Measurements from ENCODE around the gene SOX2.

SOX2 gene

GRCh38 chr3:181711325-181712135, at the start of gene SOX2:
TSS of gene SOX2 (plus strand) at chr3:181711925. CDS start at chr3:181712361, 436 bp downstream.
- DNase-seq (ENCODE audit: low read depth in 3 of 3, low spot score in 1 of 3): no peak

GRCh38 chr3:181683563-181683962, 28.2 kb upstream of the SOX2 start:
- no peak for DNase-seq (ENCODE audit: low read depth in 3 of 3, low spot score in 1 of 3)

GRCh38 chr3:181687190-181687589, 24.5 kb upstream of the SOX2 start:
- DNase-seq (ENCODE audit: low read depth in 3 of 3, low spot score in 1 of 3): no peak

- DNase-seq (ENCODE audit: low read depth in 3 of 3, low spot score in 1 of 3): no peak
These were observed 24.0 kb upstream of the SOX2 start for GRCh38 chr3:181687731-181688130.

- no peak for DNase-seq (ENCODE audit: low read depth in 3 of 3, low spot score in 1 of 3)
These were observed 22.2 kb upstream of the SOX2 start for GRCh38 chr3:181689546-181689945.

- DNase-seq (ENCODE audit: low read depth in 3 of 3, low spot score in 1 of 3): no peak
These were observed 21.0 kb upstream of the SOX2 start for GRCh38 chr3:181690769-181691168.

- no peak for DNase-seq (ENCODE audit: low read depth in 3 of 3, low spot score in 1 of 3)
These were observed 19.8 kb upstream of the SOX2 start for GRCh38 chr3:181691901-181692300.

- no peak for DNase-seq (ENCODE audit: low read depth in 3 of 3, low spot score in 1 of 3)
These were observed 19.2 kb upstream of the SOX2 start for GRCh38 chr3:181692311-181693145.

GRCh38 chr3:181693280-181693679, 18.4 kb upstream of the SOX2 start:
- DNase-seq (ENCODE audit: low read depth in 3 of 3, low spot score in 1 of 3): no peak

GRCh38 chr3:181694805-181695660, 16.7 kb upstream of the SOX2 start:
- DNase-seq (ENCODE audit: low read depth in 3 of 3, low spot score in 1 of 3): no peak

- no peak for DNase-seq (ENCODE audit: low read depth in 3 of 3, low spot score in 1 of 3)
These were observed 15.8 kb upstream of the SOX2 start for GRCh38 chr3:181695661-181696491.

GRCh38 chr3:181696626-181697230, 15.0 kb upstream of the SOX2 start:
- no peak for DNase-seq (ENCODE audit: low read depth in 3 of 3, low spot score in 1 of 3)

- DNase-seq (ENCODE audit: low read depth in 3 of 3, low spot score in 1 of 3): no peak
These were observed 13.3 kb upstream of the SOX2 start for GRCh38 chr3:181698263-181698954.

- no peak for DNase-seq (ENCODE audit: low read depth in 3 of 3, low spot score in 1 of 3)
These were observed 12.4 kb upstream of the SOX2 start for GRCh38 chr3:181699171-181699903.

GRCh38 chr3:181700168-181701087, 11.3 kb upstream of the SOX2 start:
- no peak for DNase-seq (ENCODE audit: low read depth in 3 of 3, low spot score in 1 of 3)

GRCh38 chr3:181701096-181701495, 10.6 kb upstream of the SOX2 start:
- no peak for DNase-seq (ENCODE audit: low read depth in 3 of 3, low spot score in 1 of 3)

- no peak for DNase-seq (ENCODE audit: low read depth in 3 of 3, low spot score in 1 of 3)
These were observed 7.9 kb upstream of the SOX2 start for GRCh38 chr3:181703601-181704420.

Measured in stimulated activated CD4-positive, alpha-beta T cell treated with anti-CD3 and anti-CD28 coated beads, TNF-alpha, amount 100 ng/mL, for 1 hour (primary cell).